Cardiac fibroblast (primary cell): ENCODE results near the gene HMCN2.

Experiments used
- DNase-seq, 2 donors: peaks; one replicate each; pipeline versions ENCODE4 v3.0.0 to v3.0.0-alpha.2; 2010; ENCODE audit warnings: low read depth in 2 of 2
- H3K4me3 ChIP-seq, 2 donors: replicated peaks in 1 of 2; 1 replicate in 1 of 2; 2 replicates in 1 of 2; pipeline ENCODE4 v1.5.1; 2011; ENCODE audit warnings: low read depth in 2 of 2, low read length in 2 of 2, mild to moderate bottlenecking in 2 of 2, moderate library complexity in 1 of 2
- CTCF ChIP-seq: IDR thresholded peaks from one replicate; pipeline ENCODE4 v1.5.1; 2011; ENCODE audit warnings: low read depth, mild to moderate bottlenecking, low read length, inconsistent platforms

HMCN2 gene

DNA sequence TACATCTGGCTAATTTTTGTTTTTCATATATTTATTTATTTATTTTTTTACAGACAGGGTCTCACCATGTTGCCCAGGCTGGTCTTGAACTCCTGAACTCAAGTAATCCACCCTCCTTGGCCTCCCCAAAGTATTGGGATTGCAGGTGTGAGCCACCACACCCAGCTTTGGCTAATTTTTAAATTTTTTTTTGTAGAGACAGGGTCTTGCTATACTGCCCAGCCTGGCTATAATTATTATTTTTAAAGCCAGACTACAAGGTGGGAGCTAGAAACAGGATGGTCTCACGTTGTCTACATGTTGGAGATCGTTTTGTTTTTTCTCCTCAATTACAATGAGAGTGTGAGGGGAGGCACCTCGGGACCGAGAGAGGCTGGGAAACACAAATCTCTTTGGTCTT, 203.0 kb downstream of the HMCN2 start:
- H3K4me3 ChIP-seq, result no peak overlapping the region
- no peak for TF ChIP-seq CTCF
- no peak for DNase-seq

- TF ChIP-seq CTCF, result no peak
- H3K4me3 ChIP-seq, result no peak overlapping the region
- DNase-seq, result no peak
Measured at GRCh38 chr9:130470269-130470668, 204.7 kb downstream of the HMCN2 start.

- DNase-seq, result no peak
- no peak for TF ChIP-seq CTCF
- H3K4me3 ChIP-seq, result no peak overlapping the region
Measured at GRCh38 chr9:130470950-130471349, 205.4 kb downstream of the HMCN2 start.

- H3K4me3 ChIP-seq, result no peak overlapping the region
- TF ChIP-seq CTCF, result no peak
- no peak for DNase-seq
Measured at GRCh38 chr9:130471411-130472183, 206.0 kb downstream of the HMCN2 start.

DNA sequence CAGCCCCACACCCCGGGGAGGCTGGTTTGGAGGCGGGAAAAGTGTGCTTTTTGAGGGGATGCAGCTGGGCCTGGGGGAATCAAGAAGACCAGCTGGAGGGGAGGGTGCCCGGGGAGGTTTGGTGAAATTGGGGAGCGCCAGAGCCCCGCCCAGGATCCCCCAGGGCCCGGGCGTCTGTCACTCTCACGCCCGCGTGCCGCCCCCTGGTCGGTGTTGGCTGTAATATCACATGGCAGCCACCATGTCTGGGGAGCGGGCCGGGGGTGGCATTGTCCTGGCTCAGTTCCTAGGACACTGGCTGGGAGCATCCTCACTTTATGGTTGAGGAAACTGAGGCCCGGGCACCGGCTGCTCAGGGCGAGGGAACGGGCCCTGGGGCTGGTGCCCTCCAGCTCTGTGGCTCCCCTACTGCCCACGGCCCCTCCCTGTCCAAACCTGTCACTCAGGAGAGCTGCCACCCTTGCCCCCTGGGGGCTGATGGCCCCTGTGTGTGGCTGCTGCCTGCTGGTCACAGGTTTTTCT, 206.7 kb downstream of the HMCN2 start:
- no peak for TF ChIP-seq CTCF
- no peak for DNase-seq
- no peak overlapping the region for H3K4me3 ChIP-seq

DNA sequence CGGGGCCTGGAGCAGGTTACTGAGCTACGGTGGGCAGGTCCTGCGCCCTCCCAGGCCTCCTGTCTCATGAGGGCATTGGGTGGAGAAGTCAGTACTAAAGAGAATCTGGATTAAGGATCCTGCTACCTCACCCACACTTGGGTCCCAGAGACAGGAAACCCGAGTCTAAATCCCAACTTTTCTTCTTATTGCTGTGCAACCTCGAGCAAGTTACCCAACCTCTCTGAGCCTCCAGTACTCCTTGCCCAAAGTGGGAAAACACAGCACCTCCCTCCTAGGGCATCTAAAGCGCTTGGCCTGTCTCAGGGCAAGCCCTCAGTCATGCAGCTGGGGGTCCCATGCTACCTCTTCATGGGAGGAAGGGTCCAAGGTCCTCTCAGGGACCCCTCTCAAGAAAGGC, 207.4 kb downstream of the HMCN2 start:
- no peak for TF ChIP-seq CTCF
- H3K4me3 ChIP-seq, result no peak overlapping the region
- DNase-seq, result no peak
